Brain microvascular endothelial cell (primary cell): ENCODE data around the gene LILRA5.

ENCODE experiments used
- DNase-seq: peaks from one replicate; pipeline ENCODE4 v3.0.0-alpha.2; 2020
- H3K27ac ChIP-seq: fragments of 250-450 bp; sonication (Bioruptor Pico); 2 replicates; pipeline ENCODE4 v1.5.1; 2020; ENCODE audit warnings: mild to moderate bottlenecking, moderate library complexity
- H3K27me3 ChIP-seq: fragments of 250-450 bp; sonication (Bioruptor Pico); replicated peaks from 2 replicates; pipeline ENCODE4 v1.5.1; 2020; ENCODE audit warnings: mild to moderate bottlenecking
- H3K36me3 ChIP-seq: fragments of 250-450 bp; sonication (Bioruptor Pico); replicated peaks from 2 replicates; pipeline ENCODE4 v1.5.1; 2020; ENCODE audit warnings: mild to moderate bottlenecking
- H3K4me3 ChIP-seq: 2 replicates; pipeline ENCODE4 v1.5.1; 2011; ENCODE audit warnings: low read depth, mild to moderate bottlenecking, control low read depth, low read length, moderate library complexity
- in situ Hi-C: cut with HindIII; loops from 2 replicates; pipeline ENCODE4 v1.10.0; 2017; ENCODE audit warnings: low sequenced_read_pairs, low pct_ligation_motif_present
- TF ChIP-seq, protein P1 (sequence below): IDR thresholded peaks from 2 replicates; pipeline ENCODE4 v1.5.1; 2011; ENCODE audit warnings: low read depth, mild to moderate bottlenecking, moderate library complexity, low read length, control low read depth, inconsistent platforms; ENCODE audit errors: missing control alignments

Gene LILRA5

DNA sequence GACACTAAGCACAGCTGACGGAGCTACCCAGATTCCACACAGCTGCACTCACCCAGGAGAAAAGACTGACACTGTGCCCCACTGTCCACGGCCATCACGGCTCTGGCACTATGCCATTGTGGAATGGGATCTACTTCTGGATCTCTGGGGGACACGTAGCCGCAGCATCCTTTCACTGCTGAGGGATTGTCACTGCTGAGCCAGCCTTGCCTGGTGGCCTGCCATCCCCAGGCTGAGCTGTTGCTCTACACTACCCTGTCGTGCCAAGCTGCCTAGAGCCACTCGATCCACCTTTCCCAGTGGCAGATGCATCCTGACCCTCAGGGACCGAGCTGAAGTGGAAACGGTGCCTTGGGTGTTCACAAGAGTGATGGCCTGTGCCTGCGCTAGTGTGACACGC, 50.9 kb downstream of the LILRA5 start:
- peaks cover 6% of the 10 kb centered on the region for H3K27me3 ChIP-seq
- in situ Hi-C loops, result no loop called here
- no peak for DNase-seq
- TF ChIP-seq, protein P1, sequence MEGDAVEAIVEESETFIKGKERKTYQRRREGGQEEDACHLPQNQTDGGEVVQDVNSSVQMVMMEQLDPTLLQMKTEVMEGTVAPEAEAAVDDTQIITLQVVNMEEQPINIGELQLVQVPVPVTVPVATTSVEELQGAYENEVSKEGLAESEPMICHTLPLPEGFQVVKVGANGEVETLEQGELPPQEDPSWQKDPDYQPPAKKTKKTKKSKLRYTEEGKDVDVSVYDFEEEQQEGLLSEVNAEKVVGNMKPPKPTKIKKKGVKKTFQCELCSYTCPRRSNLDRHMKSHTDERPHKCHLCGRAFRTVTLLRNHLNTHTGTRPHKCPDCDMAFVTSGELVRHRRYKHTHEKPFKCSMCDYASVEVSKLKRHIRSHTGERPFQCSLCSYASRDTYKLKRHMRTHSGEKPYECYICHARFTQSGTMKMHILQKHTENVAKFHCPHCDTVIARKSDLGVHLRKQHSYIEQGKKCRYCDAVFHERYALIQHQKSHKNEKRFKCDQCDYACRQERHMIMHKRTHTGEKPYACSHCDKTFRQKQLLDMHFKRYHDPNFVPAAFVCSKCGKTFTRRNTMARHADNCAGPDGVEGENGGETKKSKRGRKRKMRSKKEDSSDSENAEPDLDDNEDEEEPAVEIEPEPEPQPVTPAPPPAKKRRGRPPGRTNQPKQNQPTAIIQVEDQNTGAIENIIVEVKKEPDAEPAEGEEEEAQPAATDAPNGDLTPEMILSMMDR, result no peak
- H3K36me3 ChIP-seq, result no peaks in the 10 kb centered on the region
- H3K4me3 ChIP-seq, result no peak overlapping the region
- H3K27ac ChIP-seq, result no peak overlapping the region

DNA sequence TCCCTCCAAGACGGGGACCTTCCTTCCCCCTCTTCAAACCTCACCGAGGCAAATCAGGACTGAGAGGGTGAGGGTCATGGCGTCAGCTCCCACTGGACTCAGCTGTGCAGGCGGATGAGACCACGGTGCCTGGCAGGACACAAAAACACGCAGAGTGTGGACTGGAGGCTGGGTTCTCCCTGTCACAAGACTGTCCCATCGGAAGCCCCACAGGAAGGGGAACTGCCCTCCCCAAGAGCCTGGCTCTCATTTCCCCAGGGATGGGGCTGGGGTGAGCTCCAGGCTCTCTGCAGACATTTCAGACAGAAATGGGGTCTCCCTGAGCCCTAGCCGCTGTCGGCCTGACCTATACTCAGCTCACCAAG, 55.9 kb downstream of the LILRA5 start, which contains the start of gene LILRB5:
TSS of gene LILRB5 (minus strand) at position 158 of the 365 bp plus-strand sequence. CDS start at position 78, 80 bp downstream.
- TF ChIP-seq, protein P1, result no peak
- Histone ChIP-seq H3K36me3 (no peaks in the 10 kb centered on the region), H3K4me3 (no peak within 1 kb of the TSS), H3K27ac (no peak within 1 kb of the TSS), H3K27me3 (peaks cover 12% of the 10 kb centered on the region)
- in situ Hi-C loops, result no loop called here
- DNase-seq, result no peak
